Right renal pelvis (tissue), 4 donors: ENCODE results near the gene IL10RA. TPM values are rescaled to one million over a fixed set of nuclear protein-coding genes. Genes with fewer than 3 reads are reported as not detected.

ENCODE experiments used
- DNase-seq, 4 donors: peaks; one replicate each; pipeline ENCODE4 v3.0.0-alpha.2; 2013; ENCODE audit warnings: low read depth in 4 of 4, low spot score in 3 of 4, missing footprints in 1 of 4
- polyA plus RNA-seq, 4 donors: library from polyadenylated mRNA; unstranded; fragments of 120-200 nt; gene quantifications; one replicate each; pipeline ENCODE4 v1.2.1, GENCODE V29; 2013; ENCODE audit not compliant: insufficient read length in 4 of 4

Gene IL10RA
- polyA plus RNA-seq, 4 donors: 2.6 to 3.1 (median 2.8) TPM

GRCh38 chr11:117989351-117990102 lies 3.3 kb downstream of the IL10RA start:
- no peak for DNase-seq

- DNase-seq: no peak
These were observed 5.9 kb downstream of the IL10RA start for GRCh38 chr11:117992136-117992535.

- DNase-seq: no peak
These were observed 6.4 kb downstream of the IL10RA start for GRCh38 chr11:117992620-117993019.

GRCh38 chr11:117993988-117994745 lies 8.0 kb downstream of the IL10RA start:
- DNase-seq: no peak

GRCh38 chr11:117995472-117995871 lies 9.3 kb downstream of the IL10RA start:
- DNase-seq: no peak

GRCh38 chr11:117996058-117996457 lies 9.9 kb downstream of the IL10RA start:
- DNase-seq: no peak

- no peak for DNase-seq
These were observed 11.2 kb downstream of the IL10RA start for GRCh38 chr11:117997406-117997805.

- DNase-seq: no peak
These were observed 11.8 kb downstream of the IL10RA start for GRCh38 chr11:117997823-117998579.

- DNase-seq: no peak
These were observed 12.6 kb downstream of the IL10RA start for GRCh38 chr11:117998664-117999353.

- no peak for DNase-seq
These were observed 13.3 kb downstream of the IL10RA start for GRCh38 chr11:117999354-117999993.

- no peak for DNase-seq
These were observed 14.1 kb downstream of the IL10RA start for GRCh38 chr11:118000067-118000849.

GRCh38 chr11:118000850-118001228 lies 14.6 kb downstream of the IL10RA start:
- DNase-seq: no peak

GRCh38 chr11:118001494-118001971 lies 15.3 kb downstream of the IL10RA start:
- no peak for DNase-seq

- DNase-seq: no peak
These were observed 15.9 kb downstream of the IL10RA start for GRCh38 chr11:118002010-118002540.

GRCh38 chr11:118002541-118003423 lies 16.6 kb downstream of the IL10RA start:
- peak; percentile 38 to 67 (median 59) for DNase-seq

GRCh38 chr11:118003456-118003855 lies 17.3 kb downstream of the IL10RA start:
- DNase-seq: no peak

- DNase-seq: no peak
These were observed 18.5 kb downstream of the IL10RA start for GRCh38 chr11:118004543-118005223.
